ENCODE data around the gene USH1G. TPM values are rescaled to one million over a fixed set of nuclear protein-coding genes. Genes with fewer than 3 reads are reported as not detected.

USH1G gene
- polyA plus RNA-seq, 3 donors: not detected

- H3K36me3 Mint-ChIP-seq: no peaks in the 10 kb centered on the region
- TF ChIP-seq CTCF (IDR thresholded peaks at IDR 0.05): no peak
- Histone ChIP-seq H3K79me2 (ENCODE audit: insufficient read depth, low read length) (no peaks in the 10 kb centered on the region), H3K9ac (ENCODE audit: insufficient read depth, low read length, poor library complexity, severe bottlenecking) (no peak overlapping the region), H4K20me1 (ENCODE audit: insufficient read depth, low read length) (no peaks in the 10 kb centered on the region), H3K4me1 (ENCODE audit: control insufficient read depth in 1 of 2, insufficient read depth in 2 of 2, low read length in 2 of 2) (peaks cover 0 to 6% of the 10 kb centered on the region in 2 donors), H3K27me3 (ENCODE audit: control insufficient read depth in 2 of 2, insufficient read depth in 2 of 2, low read length in 2 of 2) (peaks cover 0 to 2% of the 10 kb centered on the region in 2 donors), H3K4me2 (replicated peaks; ENCODE audit: extremely low read depth, low read length, poor library complexity, severe bottlenecking) (no peak overlapping the region), H2AFZ (ENCODE audit: insufficient read depth, low read depth, low read length, poor library complexity, severe bottlenecking) (no peak overlapping the region), H3K36me3 (replicated peaks in 1 of 2; ENCODE audit: control insufficient read depth in 1 of 2, insufficient read depth in 2 of 2, low read length in 2 of 2) (no peaks in the 10 kb centered on the region), H3K9me3 (replicated peaks in 1 of 2; ENCODE audit: control insufficient read depth in 1 of 2, insufficient read depth in 1 of 2, low read length in 2 of 2) (no peaks in the 10 kb centered on the region), H3K27ac (ENCODE audit: low read depth in 1 of 2, low read length in 2 of 2) (no peak overlapping the region), H3K4me3 (replicated peaks in 1 of 3; ENCODE audit: low read depth in 2 of 3, low read length in 3 of 3) (no peak overlapping the region)
- WGBS (ENCODE audit: insufficient coverage): 92% methylated on average over 13 of the region's 18 CpGs
- H3K27me3 Mint-ChIP-seq (ENCODE audit: low read depth in 3 of 3): peaks cover 8 to 41% (median 12%) of the 10 kb centered on the region in 3 donors
- intact Hi-C loops (cut with micrococcal nuclease): loop anchor here (5.0 to 10.0 kb wide), 4 partner anchors 39 to 229 kb away; no protein-coding TSS in a partner anchor
- H3K9me3 Mint-ChIP-seq: no peaks in the 10 kb centered on the region
- no peak for DNase-seq
- peaks cover 7% of the 10 kb centered on the region for H3K4me1 Mint-ChIP-seq
- H3K27ac Mint-ChIP-seq: no peak overlapping the region
- H3K4me3 Mint-ChIP-seq: no peak overlapping the region
Measured at GRCh38 chr17:74962622-74963394, 39.8 kb upstream of the USH1G start.

GRCh38 chr17:74961657-74962350 is 38.7 kb upstream of the USH1G start:
- peaks cover 7% of the 10 kb centered on the region for H3K4me1 Mint-ChIP-seq
- Histone ChIP-seq H3K4me3 (replicated peaks in 1 of 3; ENCODE audit: low read depth in 2 of 3, low read length in 3 of 3) (no peak overlapping the region), H3K4me1 (ENCODE audit: control insufficient read depth in 1 of 2, insufficient read depth in 2 of 2, low read length in 2 of 2) (peaks cover 0 to 6% of the 10 kb centered on the region in 2 donors), H4K20me1 (ENCODE audit: insufficient read depth, low read length) (no peaks in the 10 kb centered on the region), H3K36me3 (replicated peaks in 1 of 2; ENCODE audit: control insufficient read depth in 1 of 2, insufficient read depth in 2 of 2, low read length in 2 of 2) (no peaks in the 10 kb centered on the region), H3K27me3 (ENCODE audit: control insufficient read depth in 2 of 2, insufficient read depth in 2 of 2, low read length in 2 of 2) (peaks cover 0 to 2% of the 10 kb centered on the region in 2 donors), H3K79me2 (ENCODE audit: insufficient read depth, low read length) (no peaks in the 10 kb centered on the region), H3K9me3 (replicated peaks in 1 of 2; ENCODE audit: control insufficient read depth in 1 of 2, insufficient read depth in 1 of 2, low read length in 2 of 2) (peaks cover 0 to 2% of the 10 kb centered on the region in 2 donors), H3K4me2 (replicated peaks; ENCODE audit: extremely low read depth, low read length, poor library complexity, severe bottlenecking) (no peak overlapping the region), H3K9ac (ENCODE audit: insufficient read depth, low read length, poor library complexity, severe bottlenecking) (no peak overlapping the region), H2AFZ (ENCODE audit: insufficient read depth, low read depth, low read length, poor library complexity, severe bottlenecking) (no peak overlapping the region), H3K27ac (ENCODE audit: low read depth in 1 of 2, low read length in 2 of 2) (no peak overlapping the region)
- peak overlapping the region in 1 of 7 donors; percentile 53 for H3K27ac Mint-ChIP-seq
- WGBS (ENCODE audit: insufficient coverage): 55% methylated on average over 21 of the region's 23 CpGs
- intact Hi-C loops (cut with micrococcal nuclease): loop anchor here (2.0 to 10.0 kb wide), 5 partner anchors 37 to 230 kb away; partner anchors contain the start of gene OTOP2 (in 1 of the 2)
- H3K27me3 Mint-ChIP-seq (ENCODE audit: low read depth in 3 of 3): peaks cover 8 to 43% (median 11%) of the 10 kb centered on the region in 3 donors
- H3K4me3 Mint-ChIP-seq: no peak overlapping the region
- peaks cover 0 to 2% (median 1%) of the 10 kb centered on the region in 7 donors for H3K9me3 Mint-ChIP-seq
- DNase-seq: peak; percentile 75 to 82 (median 77)
- no peaks in the 10 kb centered on the region for H3K36me3 Mint-ChIP-seq
- TF ChIP-seq CTCF (IDR thresholded peaks at IDR 0.05): peak; percentile 85
